PFSK-1 (cell line): Measurements from ENCODE around the gene TMEM126B.

Experiments
- POLR2AphosphoS5 ChIP-seq: IDR thresholded peaks from 2 replicates; pipeline ENCODE4 v1.6.1; 2012; ENCODE audit warnings: low read depth, mild to moderate bottlenecking, control low read depth, low read length, moderate library complexity
- TF ChIP-seq, protein P1 (sequence below), 2 experiments: IDR thresholded peaks; 2 replicates each; pipeline versions ENCODE4 v1.6.1 to v1.8.0; 2011 to 2012; ENCODE audit warnings: low read depth in 2 of 2, low read length in 2 of 2, control low read depth in 1 of 2, inconsistent platforms in 1 of 2, mild to moderate bottlenecking in 1 of 2, moderate library complexity in 1 of 2; ENCODE audit not compliant: insufficient read depth in 1 of 2

DNA sequence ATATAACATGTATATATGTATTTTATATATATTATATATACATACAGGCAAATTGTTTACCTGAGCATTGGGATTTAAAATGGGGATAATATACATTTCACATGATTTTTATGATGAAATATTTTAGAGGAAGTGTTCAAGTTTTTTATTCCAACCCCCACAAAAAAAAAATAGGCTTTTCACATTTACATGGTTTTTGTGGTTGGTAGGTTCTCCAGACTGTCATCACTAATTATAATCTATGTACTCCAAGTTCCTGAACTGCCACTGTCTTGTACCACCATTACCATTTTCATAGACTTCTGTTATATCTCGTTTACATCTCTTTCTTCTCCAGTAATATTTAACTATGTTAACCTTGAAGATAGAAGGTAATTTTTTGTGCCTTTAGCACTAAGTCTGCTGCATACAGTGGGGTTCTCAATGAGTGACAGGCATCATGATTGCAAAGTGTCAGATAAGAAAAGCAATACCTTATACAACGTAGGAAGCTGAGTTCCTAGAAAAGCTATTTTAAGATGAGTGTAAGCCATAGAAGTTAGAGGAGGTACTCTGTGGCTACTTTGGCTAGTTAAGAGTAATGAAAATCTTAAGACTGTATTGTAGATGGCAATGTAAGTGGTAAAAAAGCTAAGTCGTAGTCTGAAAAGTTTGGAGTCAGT is 24.5 kb downstream of the TMEM126B start:
- TF ChIP-seq, protein P1, sequence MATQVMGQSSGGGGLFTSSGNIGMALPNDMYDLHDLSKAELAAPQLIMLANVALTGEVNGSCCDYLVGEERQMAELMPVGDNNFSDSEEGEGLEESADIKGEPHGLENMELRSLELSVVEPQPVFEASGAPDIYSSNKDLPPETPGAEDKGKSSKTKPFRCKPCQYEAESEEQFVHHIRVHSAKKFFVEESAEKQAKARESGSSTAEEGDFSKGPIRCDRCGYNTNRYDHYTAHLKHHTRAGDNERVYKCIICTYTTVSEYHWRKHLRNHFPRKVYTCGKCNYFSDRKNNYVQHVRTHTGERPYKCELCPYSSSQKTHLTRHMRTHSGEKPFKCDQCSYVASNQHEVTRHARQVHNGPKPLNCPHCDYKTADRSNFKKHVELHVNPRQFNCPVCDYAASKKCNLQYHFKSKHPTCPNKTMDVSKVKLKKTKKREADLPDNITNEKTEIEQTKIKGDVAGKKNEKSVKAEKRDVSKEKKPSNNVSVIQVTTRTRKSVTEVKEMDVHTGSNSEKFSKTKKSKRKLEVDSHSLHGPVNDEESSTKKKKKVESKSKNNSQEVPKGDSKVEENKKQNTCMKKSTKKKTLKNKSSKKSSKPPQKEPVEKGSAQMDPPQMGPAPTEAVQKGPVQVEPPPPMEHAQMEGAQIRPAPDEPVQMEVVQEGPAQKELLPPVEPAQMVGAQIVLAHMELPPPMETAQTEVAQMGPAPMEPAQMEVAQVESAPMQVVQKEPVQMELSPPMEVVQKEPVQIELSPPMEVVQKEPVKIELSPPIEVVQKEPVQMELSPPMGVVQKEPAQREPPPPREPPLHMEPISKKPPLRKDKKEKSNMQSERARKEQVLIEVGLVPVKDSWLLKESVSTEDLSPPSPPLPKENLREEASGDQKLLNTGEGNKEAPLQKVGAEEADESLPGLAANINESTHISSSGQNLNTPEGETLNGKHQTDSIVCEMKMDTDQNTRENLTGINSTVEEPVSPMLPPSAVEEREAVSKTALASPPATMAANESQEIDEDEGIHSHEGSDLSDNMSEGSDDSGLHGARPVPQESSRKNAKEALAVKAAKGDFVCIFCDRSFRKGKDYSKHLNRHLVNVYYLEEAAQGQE (IDR thresholded peaks at IDR 0.05; ENCODE audit: insufficient read depth in 1 of 2, low read depth in 2 of 2, low read length in 2 of 2), result no peak
- no peak for TF ChIP-seq POLR2AphosphoS5
